GM12892 (cell line): Measurements from ENCODE around the gene ATP13A2.
A peak's percentile ranks its signal among the peaks of the same experiment; 100 is the strongest.
"Not testable (repeated sequence)": the region's sequence is repeated elsewhere in the genome, so short reads cannot be mapped to it uniquely, and the experiment has no call there.

ENCODE experiments used
- DNase-seq: peaks from one replicate; pipeline ENCODE4 v3.0.0; 2011; ENCODE audit not compliant: insufficient read length
- FAIRE-seq: peaks from 2 replicates; lab custom pipeline; 2011; peaks lifted over from hg19 to GRCh38; lab: Jason Lieb, UNC
- POLR2A ChIP-seq: IDR thresholded peaks from 2 replicates; pipeline ENCODE4 v1.6.1; 2011; ENCODE audit warnings: low read depth, low read length, control low read depth
- POLR2AphosphoS5 ChIP-seq: IDR thresholded peaks from 2 replicates; pipeline ENCODE4 v1.6.1; 2011; ENCODE audit warnings: low read depth, low read length, control low read depth
- TAF1 ChIP-seq: IDR thresholded peaks from 2 replicates; pipeline ENCODE4 v1.6.1; 2011; ENCODE audit warnings: low read depth, mild to moderate bottlenecking, control low read depth, low read length, borderline replicate concordance

ATP13A2 gene

DNA sequence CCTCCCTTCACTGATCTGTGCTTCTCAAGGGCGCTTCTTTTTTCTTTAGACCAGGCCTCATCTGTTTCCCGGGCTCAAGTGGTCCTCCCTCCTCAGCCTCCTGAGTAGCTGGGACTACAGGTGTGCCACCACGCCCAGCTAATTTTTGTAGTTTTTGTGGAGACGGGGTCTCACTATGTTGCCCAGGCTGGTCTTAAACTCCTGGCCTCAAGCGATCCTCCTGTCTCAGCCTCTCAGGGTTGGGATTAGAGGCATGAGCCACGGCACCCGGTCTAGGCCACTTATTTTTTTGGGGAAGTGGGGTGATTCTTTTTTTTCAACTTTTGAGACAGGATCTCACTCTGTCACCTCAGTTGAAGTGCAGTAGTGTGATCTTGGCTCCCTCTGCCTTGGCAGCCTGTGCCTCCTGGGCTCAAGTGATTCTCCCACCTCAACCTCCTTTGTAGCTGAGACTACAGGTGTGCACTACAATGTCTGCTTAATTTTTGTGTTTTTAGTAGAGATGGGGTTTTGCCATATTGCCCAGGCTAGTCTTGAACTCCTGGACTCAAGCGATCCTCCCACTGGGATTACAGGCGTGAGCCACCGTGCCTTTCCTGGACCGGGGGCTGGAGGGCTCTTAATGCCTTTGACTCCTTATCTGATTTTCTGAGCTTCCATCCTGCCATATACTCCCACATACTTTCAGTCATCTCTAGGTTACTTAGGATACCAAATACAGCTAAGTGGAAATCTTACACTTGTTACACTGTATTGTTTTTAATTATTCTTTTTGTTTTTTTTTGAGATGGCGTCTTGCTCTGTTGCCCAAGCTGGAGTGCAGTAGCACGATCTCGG is 50.2 kb downstream of the ATP13A2 start:
- no peak for DNase-seq
- no peak for FAIRE-seq
- TF ChIP-seq POLR2AphosphoS5, result no peak
- no peak for TF ChIP-seq POLR2A
- TF ChIP-seq TAF1, result no peak

GRCh38 chr1:16960560-16961296 is 51.0 kb downstream of the ATP13A2 start:
- DNase-seq (peak; percentile 74), FAIRE-seq (peak; percentile 89)
- TF ChIP-seq POLR2AphosphoS5 (no peak), POLR2A (no peak; the same call in 1 of the 2 replicates), TAF1 (no peak)

- FAIRE-seq, result no peak
- no peak for DNase-seq
- TF ChIP-seq POLR2A, result no peak
- TF ChIP-seq POLR2AphosphoS5, result no peak
- no peak for TF ChIP-seq TAF1
These were observed 53.3 kb downstream of the ATP13A2 start for GRCh38 chr1:16958475-16958874.

DNA sequence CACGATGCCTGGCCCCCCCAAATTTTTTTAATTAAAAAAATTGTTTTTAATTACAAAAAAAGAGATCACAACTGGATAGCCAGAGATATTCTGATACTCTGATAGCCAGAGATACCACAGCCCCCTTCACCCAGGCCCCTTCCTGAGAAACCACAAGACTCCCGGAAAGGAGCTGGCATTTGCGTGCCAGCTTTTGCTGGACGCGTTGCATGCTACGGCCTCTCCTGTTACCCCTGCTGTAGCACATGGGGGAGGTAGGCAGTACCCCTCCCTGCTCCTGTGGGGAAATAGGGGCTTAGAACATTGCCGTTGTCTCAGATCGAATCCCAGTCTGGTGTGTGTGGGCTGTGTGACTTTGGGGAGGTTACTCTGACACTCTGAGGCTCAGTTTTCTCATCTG is 54.0 kb downstream of the ATP13A2 start:
- no peak for DNase-seq
- FAIRE-seq, result no peak
- TF ChIP-seq TAF1 (no peak), POLR2AphosphoS5 (no peak)

GRCh38 chr1:16956775-16957174 is 55.0 kb downstream of the ATP13A2 start:
- DNase-seq (no peak), FAIRE-seq (no peak)
- no peak for TF ChIP-seq TAF1
- no peak for TF ChIP-seq POLR2AphosphoS5
- TF ChIP-seq POLR2A, result no peak

- DNase-seq, result no peak
These were observed 56.5 kb downstream of the ATP13A2 start for GRCh38 chr1:16955186-16955585.

DNA sequence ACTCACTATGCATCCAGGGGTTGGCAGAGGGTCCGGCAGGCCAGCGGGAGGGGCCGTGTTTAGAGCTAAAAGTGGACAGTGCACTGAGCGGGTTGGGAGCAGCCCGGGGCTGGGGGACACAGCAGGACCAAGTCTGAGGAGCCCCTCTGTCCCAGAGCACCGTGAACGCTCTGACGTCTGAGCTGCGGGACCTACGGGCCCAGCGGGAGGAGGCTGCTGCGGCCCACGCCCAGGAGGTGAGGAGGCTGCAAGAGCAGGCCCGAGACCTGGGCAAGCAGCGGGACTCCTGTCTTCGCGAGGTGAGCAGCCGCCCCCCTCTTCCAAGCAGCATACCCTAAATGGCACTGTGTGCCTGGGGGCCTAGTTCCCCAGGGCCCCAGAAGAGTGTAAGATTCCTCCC is 57.1 kb downstream of the ATP13A2 start:
- DNase-seq (no peak), FAIRE-seq (no peak)
- TF ChIP-seq POLR2AphosphoS5, result no peak
- TF ChIP-seq TAF1, result no peak
- no peak for TF ChIP-seq POLR2A

More at GRCh38 chr1:16955186-16955585, 56.5 kb downstream of the ATP13A2 start:
- no peak for FAIRE-seq
- TF ChIP-seq TAF1 (no peak), POLR2AphosphoS5 (no peak), POLR2A (no peak)

DNA sequence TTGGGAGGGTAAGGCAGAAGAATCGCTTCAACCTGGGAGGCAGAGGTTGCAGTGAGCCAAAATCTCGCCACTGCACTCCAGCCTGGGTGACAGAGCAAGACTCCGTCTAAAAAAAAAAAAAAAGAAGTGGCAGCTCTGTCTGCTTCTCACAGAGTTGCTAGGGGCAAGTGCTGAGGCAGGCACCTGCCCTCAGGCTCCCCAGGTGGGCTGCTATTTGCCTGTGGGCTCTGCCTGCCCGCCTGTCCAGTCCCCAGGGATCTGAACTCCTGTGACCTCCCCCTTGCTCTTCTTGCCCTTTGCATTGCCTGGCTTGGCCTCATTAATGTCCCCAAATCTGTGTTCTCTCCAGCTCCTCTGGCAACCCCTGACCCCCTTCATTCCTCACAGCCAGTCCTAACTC is 59.4 kb downstream of the ATP13A2 start:
- FAIRE-seq, DNase-seq: not testable (repeated sequence)

DNA sequence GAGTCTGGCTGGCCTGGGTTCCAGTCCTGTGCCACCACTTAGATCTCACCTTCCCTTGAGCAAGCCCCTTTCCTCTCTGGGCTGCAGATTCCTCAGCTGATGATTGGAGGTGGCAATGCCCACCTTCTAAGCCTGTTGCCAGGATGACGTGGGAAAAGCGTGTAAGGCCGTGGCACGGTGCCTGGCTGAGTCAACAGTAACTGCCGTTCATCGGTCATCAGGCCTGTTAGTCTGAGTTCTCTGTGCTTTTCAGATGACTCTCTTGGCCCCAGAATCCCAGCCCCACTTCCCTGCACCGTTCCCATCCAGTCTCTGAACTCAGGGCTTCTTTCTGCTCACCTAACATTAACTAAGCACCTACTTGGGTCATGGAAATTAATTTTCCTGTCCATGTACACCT is 62.7 kb downstream of the ATP13A2 start:
- DNase-seq, result not testable (repeated sequence)
- peak; percentile 72 for FAIRE-seq

DNA sequence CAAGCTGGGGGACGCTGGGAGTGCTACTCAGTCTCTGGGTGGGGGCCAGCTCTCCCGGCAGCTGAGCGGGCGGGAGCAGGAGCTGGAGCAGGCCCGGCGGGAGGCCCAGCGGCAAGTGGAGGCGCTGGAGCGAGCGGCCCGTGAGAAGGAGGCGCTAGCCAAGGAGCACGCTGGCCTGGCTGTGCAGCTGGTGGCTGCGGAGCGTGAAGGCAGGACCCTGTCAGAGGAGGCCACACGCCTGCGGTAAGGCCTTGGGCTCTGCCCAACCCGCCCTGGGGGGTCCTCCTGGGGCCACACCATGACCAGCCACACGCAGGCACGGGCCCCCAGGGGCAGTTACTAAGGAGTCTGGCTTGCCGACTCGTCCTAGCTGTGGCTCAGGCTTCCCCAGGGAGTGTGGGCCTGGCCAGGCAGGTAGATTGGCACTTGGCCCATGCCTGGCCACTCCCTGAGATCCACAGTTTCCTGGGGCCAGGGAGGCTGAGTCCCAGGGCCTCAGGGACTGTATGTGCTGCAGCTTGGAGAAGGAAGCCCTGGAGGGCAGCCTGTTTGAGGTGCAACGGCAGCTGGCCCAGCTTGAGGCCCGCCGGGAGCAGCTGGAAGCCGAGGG is 63.3 kb downstream of the ATP13A2 start:
- not testable (repeated sequence) for DNase-seq, FAIRE-seq

DNA sequence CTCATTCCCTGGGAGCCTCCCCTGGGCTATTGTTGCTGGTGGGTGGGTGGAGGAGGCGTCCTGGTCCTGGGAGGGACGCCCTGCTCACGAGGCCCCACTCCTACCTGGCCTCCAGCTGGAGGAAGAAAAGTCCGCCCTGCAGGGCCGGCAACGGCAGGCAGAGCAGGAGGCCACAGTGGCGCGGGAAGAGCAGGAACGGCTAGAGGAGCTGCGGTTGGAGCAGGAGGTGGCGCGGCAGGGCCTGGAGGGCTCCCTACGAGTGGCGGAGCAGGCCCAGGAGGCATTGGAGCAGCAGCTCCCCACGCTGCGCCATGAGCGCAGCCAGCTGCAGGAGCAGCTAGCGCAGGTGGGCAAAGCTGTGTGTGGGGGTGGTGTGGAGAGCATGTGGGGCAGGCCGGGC is 65.1 kb downstream of the ATP13A2 start:
- DNase-seq (no peak), FAIRE-seq (no peak)
- TF ChIP-seq TAF1 (no peak), POLR2AphosphoS5 (no peak), POLR2A (no peak)

DNA sequence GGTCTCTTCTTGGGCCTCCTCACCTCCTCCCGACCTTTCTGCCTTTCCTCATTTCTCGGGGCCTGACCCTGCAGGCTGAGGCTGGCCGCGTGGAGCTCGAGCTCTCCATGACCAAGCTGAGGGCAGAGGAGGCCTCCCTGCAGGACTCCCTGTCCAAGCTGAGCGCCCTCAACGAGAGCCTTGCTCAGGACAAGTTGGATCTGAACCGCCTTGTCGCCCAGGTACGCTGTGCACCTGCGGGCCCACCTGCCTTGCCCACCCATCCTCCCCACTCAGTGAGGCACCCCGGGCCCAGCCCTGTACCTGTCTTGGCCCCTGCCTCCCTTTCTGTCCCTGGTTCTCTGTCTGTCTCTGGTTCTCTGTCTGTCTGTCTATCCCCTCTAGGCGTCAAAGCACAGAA is 65.5 kb downstream of the ATP13A2 start:
- FAIRE-seq, result not testable (repeated sequence)

GRCh38 chr1:16945512-16945911 is 66.2 kb downstream of the ATP13A2 start:
- FAIRE-seq, DNase-seq: not testable (repeated sequence)

More for the DNA sequence above, 65.5 kb downstream of the ATP13A2 start:
- DNase-seq, result not testable (repeated sequence)
